Measurements from ENCODE around the gene RIC3. TPM values are rescaled to one million over a fixed set of nuclear protein-coding genes. Genes with fewer than 3 reads are reported as not detected.
A peak's percentile ranks its signal among the peaks of the same experiment; 100 is the strongest.

RIC3 gene
- polyA plus RNA-seq, 1 donor from 2014 or later: 5.5 TPM

- Mint-ChIP-seq H3K36me3 (no peaks in the 10 kb centered on the region), H3K27ac (no peak within 1 kb of the TSS), H3K27me3 (peaks cover 42% of the 10 kb centered on the region), H3K9me3 (no peaks in the 10 kb centered on the region), H3K4me3 (peak within 1 kb of the TSS; percentile 48 to 83 (median 72)), H3K4me1 (peaks cover 0 to 3% (median 2%) of the 10 kb centered on the region in 3 donors)
Observed at GRCh38 chr11:8080674-8081590, 87.9 kb downstream of the RIC3 start, which contains the start of gene TUB. Gene TUB (plus strand): TSS chr11:8081211. CDS start chr11:8081511, 300 bp downstream.

DNA sequence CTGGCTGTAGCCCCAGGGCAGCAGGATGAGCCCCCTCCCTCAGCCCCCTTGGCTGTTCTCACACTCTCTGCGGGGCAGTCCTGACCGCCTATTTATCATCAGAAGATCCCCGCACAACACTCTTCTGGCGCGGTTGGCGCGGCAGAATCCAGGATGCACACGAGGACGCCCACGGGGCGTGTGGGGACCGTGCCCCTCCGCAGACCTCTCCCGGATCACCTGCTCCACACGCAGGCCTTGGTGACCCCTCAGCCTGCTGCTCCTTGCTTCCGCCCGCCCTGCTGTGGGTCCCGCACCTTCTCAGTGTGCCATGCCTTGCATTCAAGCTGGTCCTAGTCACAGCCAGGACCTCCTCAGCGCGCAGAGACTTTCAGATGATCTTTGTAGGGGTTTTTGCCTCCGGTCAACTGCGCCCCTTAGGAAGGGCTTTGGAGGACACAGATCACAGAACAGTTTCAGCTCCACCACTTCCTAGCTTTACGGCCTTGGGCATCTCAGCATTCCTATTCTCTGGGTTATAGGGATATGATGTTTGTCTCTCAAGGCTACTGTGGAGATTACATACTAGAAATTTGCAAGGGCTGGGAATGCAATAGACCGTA lies 88.7 kb downstream of the RIC3 start:
- peak overlapping the region; percentile 27 to 77 (median 67) for H3K4me3 Mint-ChIP-seq
- H3K27me3 Mint-ChIP-seq: peaks cover 38% of the 10 kb centered on the region
- no peaks in the 10 kb centered on the region for H3K36me3 Mint-ChIP-seq
- H3K27ac Mint-ChIP-seq: no peak overlapping the region
- no peaks in the 10 kb centered on the region for H3K9me3 Mint-ChIP-seq
- H3K4me1 Mint-ChIP-seq: peaks cover 0 to 3% (median 2%) of the 10 kb centered on the region in 3 donors

DNA sequence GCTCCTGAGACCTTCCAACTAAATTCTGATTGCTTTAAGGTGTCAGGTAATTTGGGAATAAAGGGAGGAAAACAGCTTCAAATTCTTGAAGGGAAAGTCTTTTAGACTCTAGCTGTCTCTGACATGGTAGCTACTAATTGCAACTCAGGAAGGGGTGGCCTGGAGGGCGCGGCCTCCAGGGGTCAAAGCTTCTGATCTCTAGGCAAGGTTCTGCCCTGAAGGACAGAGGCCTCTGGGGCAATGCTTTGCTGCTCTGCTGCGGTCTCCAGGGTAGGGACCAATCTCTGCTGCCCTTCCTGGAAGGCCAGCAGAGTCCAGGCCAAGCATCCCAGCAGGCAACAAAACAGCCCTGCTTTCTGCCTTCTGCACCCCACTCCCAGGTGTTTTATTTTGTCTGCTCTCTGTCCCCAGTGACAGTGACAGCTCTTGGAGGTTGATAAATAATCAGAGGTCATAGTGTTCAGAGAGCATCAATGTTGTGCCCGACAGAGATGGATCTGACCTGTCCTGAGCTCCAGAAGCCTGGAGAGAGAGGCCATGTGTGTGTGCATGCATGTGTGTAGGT lies 89.6 kb downstream of the RIC3 start:
- Mint-ChIP-seq H3K36me3 (no peaks in the 10 kb centered on the region), H3K4me1 (peaks cover 0 to 3% (median 2%) of the 10 kb centered on the region in 3 donors), H3K9me3 (no peaks in the 10 kb centered on the region), H3K27ac (no peak overlapping the region), H3K27me3 (peaks cover 34% of the 10 kb centered on the region), H3K4me3 (peak overlapping the region in 2 of 4 donors; percentile 50 to 73)

GRCh38 chr11:8075119-8075726 lies 93.6 kb downstream of the RIC3 start:
- Mint-ChIP-seq H3K9me3 (no peaks in the 10 kb centered on the region), H3K36me3 (no peaks in the 10 kb centered on the region), H3K27ac (no peak overlapping the region), H3K27me3 (peaks cover 6% of the 10 kb centered on the region), H3K4me3 (no peak overlapping the region), H3K4me1 (peaks cover 4 to 5% (median 4%) of the 10 kb centered on the region in 3 donors)

- H3K36me3 Mint-ChIP-seq: no peaks in the 10 kb centered on the region
- no peak overlapping the region for H3K27ac Mint-ChIP-seq
- peaks cover 9% of the 10 kb centered on the region for H3K27me3 Mint-ChIP-seq
- H3K9me3 Mint-ChIP-seq: peaks cover 0 to 6% (median 0%) of the 10 kb centered on the region in 3 donors
- H3K4me3 Mint-ChIP-seq: no peak overlapping the region
- H3K4me1 Mint-ChIP-seq: peaks cover 4 to 6% (median 4%) of the 10 kb centered on the region in 3 donors
Observed at GRCh38 chr11:8071616-8072581, 96.9 kb downstream of the RIC3 start.

- Mint-ChIP-seq H3K36me3 (no peaks in the 10 kb centered on the region), H3K27ac (no peak overlapping the region), H3K27me3 (peaks cover 11% of the 10 kb centered on the region)
Observed at GRCh38 chr11:8070417-8071115, 98.3 kb downstream of the RIC3 start.

DNA sequence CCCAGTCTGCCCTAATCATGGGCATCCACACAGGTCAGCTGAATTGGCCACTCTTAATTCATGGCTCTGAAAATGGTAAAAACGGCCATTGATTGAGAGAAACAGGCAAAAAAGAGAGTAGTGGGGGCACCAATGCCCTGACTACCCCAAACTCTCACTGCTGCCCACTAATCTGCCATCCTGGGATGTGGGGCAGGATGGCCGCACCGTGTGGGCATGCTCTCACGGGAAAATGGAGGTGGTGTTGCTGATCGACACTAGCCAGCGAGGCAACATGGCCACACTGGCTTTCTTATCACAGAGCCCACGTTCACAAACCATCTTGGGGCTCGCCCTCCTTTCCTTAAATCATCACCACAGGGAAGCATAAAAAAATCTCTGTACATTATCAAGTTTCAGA lies 99.1 kb downstream of the RIC3 start:
- Mint-ChIP-seq H3K9me3 (peaks cover 0 to 6% (median 0%) of the 10 kb centered on the region in 3 donors), H3K27ac (no peak overlapping the region), H3K4me1 (peaks cover 4 to 6% (median 4%) of the 10 kb centered on the region in 3 donors), H3K4me3 (no peak overlapping the region), H3K27me3 (peaks cover 11% of the 10 kb centered on the region), H3K36me3 (no peaks in the 10 kb centered on the region)

More at GRCh38 chr11:8070417-8071115, 98.3 kb downstream of the RIC3 start:
- H3K4me1 Mint-ChIP-seq: peaks cover 4 to 6% (median 4%) of the 10 kb centered on the region in 3 donors
- H3K9me3 Mint-ChIP-seq: peaks cover 0 to 6% (median 0%) of the 10 kb centered on the region in 3 donors
- no peak overlapping the region for H3K4me3 Mint-ChIP-seq

- Mint-ChIP-seq H3K27me3 (peaks cover 11% of the 10 kb centered on the region), H3K4me3 (no peak overlapping the region), H3K27ac (no peak overlapping the region), H3K4me1 (peaks cover 4 to 6% (median 4%) of the 10 kb centered on the region in 3 donors), H3K36me3 (no peaks in the 10 kb centered on the region), H3K9me3 (peaks cover 0 to 6% (median 0%) of the 10 kb centered on the region in 3 donors)
Observed at GRCh38 chr11:8068605-8069221, 100.1 kb downstream of the RIC3 start.

DNA sequence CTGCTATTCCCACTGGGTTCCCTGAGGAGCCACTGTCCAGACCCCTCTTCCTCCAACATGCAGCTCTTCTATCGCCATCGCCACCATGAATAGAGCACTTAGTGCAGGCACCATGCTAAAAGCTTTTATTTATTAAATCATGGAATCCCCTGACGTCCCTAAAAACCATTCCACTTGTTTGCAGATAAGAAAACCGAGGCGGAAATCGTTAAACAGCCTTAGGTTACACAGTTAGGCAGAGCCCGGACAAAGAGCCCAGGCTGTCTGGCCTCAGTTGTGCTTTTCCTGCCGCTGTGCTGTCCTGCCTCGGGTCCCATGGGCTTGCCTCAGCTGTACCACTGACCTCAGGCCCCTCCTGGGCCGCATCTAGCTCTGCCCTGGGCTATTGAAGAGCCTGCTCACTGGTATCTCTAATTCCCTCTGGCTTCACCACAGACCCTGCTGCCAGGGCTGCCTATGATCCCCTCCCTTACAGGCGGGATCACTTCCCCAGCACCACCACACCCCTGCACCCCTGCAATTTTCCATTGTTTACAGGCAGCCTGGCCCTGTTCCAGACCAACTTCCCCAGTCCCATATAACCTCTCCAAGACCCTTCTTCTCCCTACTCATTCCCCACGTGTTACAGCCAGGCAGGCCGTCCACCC lies 100.8 kb downstream of the RIC3 start:
- H3K4me3 Mint-ChIP-seq: no peak overlapping the region
- peaks cover 0 to 6% (median 0%) of the 10 kb centered on the region in 3 donors for H3K9me3 Mint-ChIP-seq
- no peaks in the 10 kb centered on the region for H3K36me3 Mint-ChIP-seq
- H3K27ac Mint-ChIP-seq: no peak overlapping the region
- H3K27me3 Mint-ChIP-seq: peaks cover 11% of the 10 kb centered on the region
- H3K4me1 Mint-ChIP-seq: peaks cover 4 to 6% (median 4%) of the 10 kb centered on the region in 3 donors

DNA sequence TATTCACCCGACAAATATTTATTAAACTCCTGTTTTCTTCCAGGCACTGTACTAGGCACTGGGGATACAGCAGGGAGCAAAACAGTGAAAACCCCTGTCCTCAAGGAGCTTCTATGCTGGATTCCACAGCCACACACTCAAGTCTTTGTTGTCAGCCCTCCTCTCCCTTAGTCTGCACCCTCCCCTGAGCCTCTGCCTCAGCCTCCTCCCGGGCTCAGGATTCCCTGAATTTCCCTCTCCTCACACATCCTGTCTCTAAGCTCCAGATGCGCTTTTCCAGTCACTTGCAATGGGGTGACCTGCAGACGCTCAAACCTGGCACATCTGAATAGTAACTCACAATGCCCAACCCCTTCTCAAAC lies 101.3 kb downstream of the RIC3 start:
- Mint-ChIP-seq H3K4me3 (no peak overlapping the region), H3K27me3 (peaks cover 11% of the 10 kb centered on the region), H3K36me3 (no peaks in the 10 kb centered on the region), H3K4me1 (peaks cover 4 to 6% (median 4%) of the 10 kb centered on the region in 3 donors), H3K9me3 (peaks cover 0 to 6% (median 0%) of the 10 kb centered on the region in 3 donors), H3K27ac (no peak overlapping the region)

- H3K4me3 Mint-ChIP-seq: no peak overlapping the region
- peaks cover 4 to 6% (median 4%) of the 10 kb centered on the region in 3 donors for H3K4me1 Mint-ChIP-seq
- peaks cover 12% of the 10 kb centered on the region for H3K27me3 Mint-ChIP-seq
- H3K27ac Mint-ChIP-seq: no peak overlapping the region
- H3K9me3 Mint-ChIP-seq: peaks cover 0 to 6% (median 0%) of the 10 kb centered on the region in 3 donors
- H3K36me3 Mint-ChIP-seq: no peaks in the 10 kb centered on the region
Observed at GRCh38 chr11:8066911-8067455, 101.8 kb downstream of the RIC3 start.

Measured in IgD-negative memory B cell (primary cell).